ENCODE measurements around the gene C3orf20. TPM values are rescaled to one million over a fixed set of nuclear protein-coding genes. Genes with fewer than 3 reads are reported as not detected.

The C3orf20 gene
- total RNA-seq, 2 experiments from 2014 or later: 0.14 TPM; not detected in 1

DNA sequence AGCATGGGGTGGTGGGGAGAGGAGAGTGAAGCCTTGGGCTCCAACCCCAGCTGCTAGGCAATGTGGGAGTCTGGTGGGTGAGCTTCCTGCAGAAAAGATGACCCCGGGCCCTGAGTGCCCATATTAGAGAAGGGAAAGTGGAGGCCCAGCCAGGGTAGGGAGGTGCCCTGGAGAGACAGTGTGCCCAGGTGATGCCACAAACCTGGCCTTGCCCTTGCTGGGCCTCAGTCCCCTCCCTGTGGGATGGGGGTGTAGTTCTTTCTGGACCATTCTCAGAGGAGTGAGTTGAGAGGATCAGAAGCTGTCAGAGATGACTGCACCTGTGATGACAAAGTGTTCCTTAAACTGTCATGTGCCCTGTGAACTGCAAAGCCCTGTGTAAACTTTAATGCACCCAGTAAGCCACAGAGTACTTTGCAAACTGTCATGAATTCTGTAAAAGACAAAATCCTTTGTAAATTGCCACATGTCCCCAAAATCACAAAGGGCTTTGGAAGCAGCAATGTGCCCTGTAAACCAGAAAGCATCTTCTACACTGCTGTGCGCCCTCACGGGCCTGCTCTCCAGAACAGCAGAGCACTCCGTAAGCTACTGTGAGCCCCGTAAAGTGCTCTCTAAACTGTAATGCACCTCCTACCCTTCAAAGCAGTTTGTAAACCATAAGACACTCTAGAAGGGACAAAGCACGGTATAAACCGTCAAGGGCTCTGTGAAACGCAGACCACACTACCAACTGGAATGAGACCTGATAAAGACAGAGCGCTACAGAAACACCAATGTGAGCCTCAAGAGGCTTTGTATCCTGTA lies 92.5 kb downstream of the C3orf20 start:
- no peak overlapping the region for H3K4me3 Mint-ChIP-seq
- H3K36me3 Mint-ChIP-seq: no peaks in the 10 kb centered on the region
- no peaks in the 10 kb centered on the region for H3K9me3 Mint-ChIP-seq
- no peaks in the 10 kb centered on the region for H3K27me3 Mint-ChIP-seq
- H3K27ac Mint-ChIP-seq: no peak overlapping the region
- no peaks in the 10 kb centered on the region for H3K4me1 Mint-ChIP-seq
- DNase-seq: no peak

DNA sequence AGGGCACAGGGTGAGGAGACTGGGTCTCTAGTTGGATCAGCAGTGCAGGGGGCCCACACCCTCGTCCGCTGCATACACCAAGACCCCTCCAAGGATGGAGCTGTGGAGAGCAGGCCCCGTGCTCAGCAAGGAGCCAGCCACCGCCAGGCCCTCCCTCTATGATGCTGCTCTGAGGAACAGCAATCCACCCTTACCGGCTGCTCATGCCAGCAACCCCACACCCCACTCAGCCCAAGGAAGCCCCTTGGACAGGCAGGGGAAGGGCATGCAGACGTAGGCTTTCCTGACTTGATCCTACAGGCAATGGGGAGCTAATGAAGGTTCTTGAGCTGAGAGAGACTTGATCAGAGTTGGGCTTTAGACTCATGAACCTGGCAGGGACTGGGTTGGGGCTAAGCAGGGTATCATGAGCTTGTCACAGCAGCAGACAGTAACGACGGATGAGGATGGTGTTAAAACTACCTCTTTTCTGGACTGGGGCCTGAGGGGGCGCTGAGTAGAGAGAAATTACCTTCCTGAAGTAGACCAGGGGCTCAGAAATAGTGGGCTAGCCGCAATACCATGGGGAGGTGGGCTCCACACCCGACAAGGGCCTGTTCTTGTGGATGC lies 93.3 kb downstream of the C3orf20 start:
- no peaks in the 10 kb centered on the region for H3K4me1 Mint-ChIP-seq
- H3K9me3 Mint-ChIP-seq: no peaks in the 10 kb centered on the region
- H3K36me3 Mint-ChIP-seq: no peaks in the 10 kb centered on the region
- no peaks in the 10 kb centered on the region for H3K27me3 Mint-ChIP-seq
- H3K27ac Mint-ChIP-seq: no peak overlapping the region
- no peak overlapping the region for H3K4me3 Mint-ChIP-seq
- no peak for DNase-seq

DNA sequence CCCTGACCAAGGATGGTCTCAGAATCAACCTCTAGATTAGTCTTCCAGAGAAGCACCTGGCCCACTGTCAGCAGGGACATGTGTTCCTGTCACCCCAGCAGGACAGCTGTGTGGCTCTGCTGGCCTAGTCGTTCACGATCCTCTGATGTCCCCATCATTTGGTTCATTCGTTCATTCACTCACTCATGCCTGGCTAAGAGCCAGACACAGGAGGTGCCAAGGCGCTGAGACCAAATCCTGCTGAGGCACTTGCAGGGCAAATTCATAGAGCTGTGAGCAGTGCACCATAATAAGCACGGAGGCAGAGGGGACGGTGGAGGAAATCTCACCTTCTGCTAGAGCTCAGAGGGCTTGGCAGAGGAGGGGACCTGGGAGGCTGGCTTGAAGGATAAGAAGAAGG lies 93.9 kb downstream of the C3orf20 start:
- no peaks in the 10 kb centered on the region for H3K4me1 Mint-ChIP-seq
- H3K27ac Mint-ChIP-seq: no peak overlapping the region
- no peak for DNase-seq
- no peak overlapping the region for H3K4me3 Mint-ChIP-seq
- H3K27me3 Mint-ChIP-seq: no peaks in the 10 kb centered on the region
- H3K36me3 Mint-ChIP-seq: no peaks in the 10 kb centered on the region
- no peaks in the 10 kb centered on the region for H3K9me3 Mint-ChIP-seq

- Mint-ChIP-seq H3K27ac (no peak overlapping the region), H3K9me3 (no peaks in the 10 kb centered on the region), H3K27me3 (no peaks in the 10 kb centered on the region), H3K36me3 (no peaks in the 10 kb centered on the region), H3K4me1 (no peaks in the 10 kb centered on the region), H3K4me3 (no peak overlapping the region)
- DNase-seq: no peak
These were observed 94.8 kb downstream of the C3orf20 start for GRCh38 chr3:14769544-14770325.

DNA sequence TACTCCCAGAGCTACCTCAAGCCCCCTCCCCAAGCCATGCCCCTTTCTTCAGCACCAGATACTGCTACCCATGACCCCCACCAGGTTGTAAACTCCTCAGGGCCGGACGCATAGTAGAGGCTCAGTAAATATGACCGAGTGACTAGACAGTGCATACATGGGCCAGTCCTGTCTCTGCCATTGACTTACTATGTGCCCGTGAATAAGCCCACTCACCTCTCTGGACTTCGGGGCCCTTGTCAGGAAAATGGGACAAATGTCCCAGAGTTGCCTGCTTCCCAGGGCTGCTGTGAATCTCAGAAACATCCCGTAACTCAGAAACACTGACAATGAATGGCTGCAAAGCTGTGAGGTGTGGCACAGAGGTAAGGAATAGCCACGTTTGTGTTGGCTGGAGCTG lies 95.7 kb downstream of the C3orf20 start:
- H3K27ac Mint-ChIP-seq: no peak overlapping the region
- DNase-seq: no peak
- H3K4me1 Mint-ChIP-seq: no peaks in the 10 kb centered on the region
- H3K9me3 Mint-ChIP-seq: no peaks in the 10 kb centered on the region
- H3K27me3 Mint-ChIP-seq: no peaks in the 10 kb centered on the region
- no peaks in the 10 kb centered on the region for H3K36me3 Mint-ChIP-seq
- H3K4me3 Mint-ChIP-seq: no peak overlapping the region

GRCh38 chr3:14771593-14772497 lies 96.9 kb downstream of the C3orf20 start:
- H3K36me3 Mint-ChIP-seq: no peaks in the 10 kb centered on the region
- peaks cover 3% of the 10 kb centered on the region for H3K4me1 Mint-ChIP-seq
- H3K27me3 Mint-ChIP-seq: no peaks in the 10 kb centered on the region
- DNase-seq: no peak
- no peak overlapping the region for H3K4me3 Mint-ChIP-seq
- no peaks in the 10 kb centered on the region for H3K9me3 Mint-ChIP-seq
- H3K27ac Mint-ChIP-seq: no peak overlapping the region

DNA sequence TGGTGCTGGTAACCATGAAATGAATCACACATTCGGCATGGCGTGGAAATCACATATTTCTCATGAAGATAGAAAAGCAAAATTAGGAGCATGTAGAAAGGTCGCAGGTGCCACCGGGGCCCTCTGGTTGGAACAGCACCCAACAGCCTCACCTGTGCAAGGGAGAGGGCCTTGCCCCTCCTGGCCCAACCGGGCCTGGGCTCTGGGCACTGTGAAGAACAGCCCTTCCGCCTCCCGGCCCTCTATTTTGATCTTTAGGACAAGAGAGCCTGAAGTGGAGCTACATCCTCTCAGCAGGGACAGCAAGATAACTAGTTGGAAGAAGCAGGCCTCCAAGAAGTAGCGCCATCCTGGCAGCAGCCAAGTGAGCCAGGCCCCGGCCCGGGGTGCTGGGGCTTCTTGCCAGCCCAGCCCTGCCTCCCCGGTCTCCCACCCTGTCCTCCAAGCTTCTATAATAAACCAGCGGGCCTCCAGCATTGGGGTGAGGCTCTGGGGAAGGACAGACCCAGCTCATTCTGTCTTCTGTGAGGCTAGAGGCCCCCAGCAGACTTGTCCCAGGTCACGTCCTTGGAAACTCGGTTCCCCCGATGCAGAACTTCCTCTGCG lies 97.7 kb downstream of the C3orf20 start:
- Mint-ChIP-seq H3K9me3 (no peaks in the 10 kb centered on the region), H3K4me3 (no peak overlapping the region)

DNA sequence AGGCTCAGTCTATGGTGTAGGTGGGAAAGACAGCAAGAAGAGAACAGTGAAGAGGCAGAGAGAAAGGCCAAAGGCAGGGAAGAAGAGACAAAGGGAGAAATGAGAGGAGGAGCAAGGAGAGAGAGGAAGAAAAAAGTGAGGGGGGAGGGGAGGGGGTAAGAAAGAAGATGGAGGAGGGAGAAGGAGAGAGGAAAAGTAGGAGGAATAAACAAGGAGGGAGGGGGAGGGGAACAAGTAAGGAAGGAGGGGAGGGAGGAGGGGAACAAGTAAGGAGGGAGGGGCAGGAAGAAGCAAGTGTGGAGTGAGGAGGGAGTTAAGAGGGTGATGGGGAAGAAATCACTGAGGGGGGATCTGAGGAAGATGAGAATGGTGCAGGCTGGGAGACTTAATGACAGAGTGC lies 98.3 kb downstream of the C3orf20 start:
- H3K36me3 Mint-ChIP-seq: no peaks in the 10 kb centered on the region
- no peak overlapping the region for H3K27ac Mint-ChIP-seq
- no peaks in the 10 kb centered on the region for H3K27me3 Mint-ChIP-seq

More for the DNA sequence above, 97.7 kb downstream of the C3orf20 start:
- Mint-ChIP-seq H3K27ac (no peak overlapping the region), H3K27me3 (no peaks in the 10 kb centered on the region), H3K4me1 (peaks cover 3% of the 10 kb centered on the region), H3K36me3 (no peaks in the 10 kb centered on the region)
- no peak for DNase-seq

GRCh38 chr3:14773691-14774128 lies 98.8 kb downstream of the C3orf20 start:
- no peak overlapping the region for H3K27ac Mint-ChIP-seq
- no peaks in the 10 kb centered on the region for H3K27me3 Mint-ChIP-seq
- no peaks in the 10 kb centered on the region for H3K36me3 Mint-ChIP-seq
- H3K9me3 Mint-ChIP-seq: peaks cover 4% of the 10 kb centered on the region
- DNase-seq: no peak
- peaks cover 3% of the 10 kb centered on the region for H3K4me1 Mint-ChIP-seq
- H3K4me3 Mint-ChIP-seq: no peak overlapping the region

More for the DNA sequence above, 98.3 kb downstream of the C3orf20 start:
- H3K4me1 Mint-ChIP-seq: peaks cover 3% of the 10 kb centered on the region
- H3K9me3 Mint-ChIP-seq: no peaks in the 10 kb centered on the region
- H3K4me3 Mint-ChIP-seq: no peak overlapping the region
- no peak for DNase-seq

- no peak for DNase-seq
- Mint-ChIP-seq H3K27me3 (no peaks in the 10 kb centered on the region), H3K36me3 (no peaks in the 10 kb centered on the region), H3K9me3 (peaks cover 6% of the 10 kb centered on the region), H3K4me1 (peaks cover 3% of the 10 kb centered on the region), H3K4me3 (no peak overlapping the region), H3K27ac (no peak overlapping the region)
These were observed 99.5 kb downstream of the C3orf20 start for GRCh38 chr3:14774431-14774830.

- Mint-ChIP-seq H3K9me3 (peaks cover 6% of the 10 kb centered on the region), H3K27ac (no peak overlapping the region), H3K36me3 (no peaks in the 10 kb centered on the region), H3K27me3 (no peaks in the 10 kb centered on the region), H3K4me1 (peaks cover 3% of the 10 kb centered on the region), H3K4me3 (no peak overlapping the region)
- no peak for DNase-seq
These were observed 100.1 kb downstream of the C3orf20 start for GRCh38 chr3:14775011-14775410.

- DNase-seq: no peak
- H3K4me3 Mint-ChIP-seq: no peak overlapping the region
- peaks cover 6% of the 10 kb centered on the region for H3K9me3 Mint-ChIP-seq
- H3K27ac Mint-ChIP-seq: no peak overlapping the region
- H3K4me1 Mint-ChIP-seq: peaks cover 3% of the 10 kb centered on the region
- H3K36me3 Mint-ChIP-seq: no peaks in the 10 kb centered on the region
- no peaks in the 10 kb centered on the region for H3K27me3 Mint-ChIP-seq
These were observed 100.6 kb downstream of the C3orf20 start for GRCh38 chr3:14775563-14775962.

- H3K27ac Mint-ChIP-seq: no peak overlapping the region
- no peak for DNase-seq
- H3K9me3 Mint-ChIP-seq: peaks cover 6% of the 10 kb centered on the region
- peaks cover 3% of the 10 kb centered on the region for H3K4me1 Mint-ChIP-seq
- peaks cover 3% of the 10 kb centered on the region for H3K27me3 Mint-ChIP-seq
- no peaks in the 10 kb centered on the region for H3K36me3 Mint-ChIP-seq
- no peak overlapping the region for H3K4me3 Mint-ChIP-seq
These were observed 104.2 kb downstream of the C3orf20 start for GRCh38 chr3:14779069-14779685.

Measured in activated naive CD8-positive, alpha-beta T cell treated with anti-CD3 and anti-CD28 coated beads for 36 hours (primary cell).